Glutamatergic neuron (in vitro differentiated cells): ENCODE data around the gene SYNGR4. TPM values are rescaled to one million over a fixed set of nuclear protein-coding genes. Genes with fewer than 3 reads are reported as not detected.

Experiments used
- DNase-seq: peaks from one replicate; pipeline ENCODE4 v3.0.0; 2022
- H3K27ac Mint-ChIP-seq: one replicate; pipeline ENCODE4 v1.8.0; 2020; ENCODE audit warnings: mild to moderate bottlenecking, mixed read lengths, inconsistent platforms; ENCODE audit not compliant: unreplicated experiment
- H3K27me3 Mint-ChIP-seq: one replicate; pipeline ENCODE4 v1.8.0; 2020; ENCODE audit warnings: mild to moderate bottlenecking, moderate library complexity, mixed read lengths, inconsistent platforms; ENCODE audit not compliant: unreplicated experiment
- H3K36me3 Mint-ChIP-seq: one replicate; pipeline ENCODE4 v1.8.0; 2020; ENCODE audit warnings: mild to moderate bottlenecking, mixed read lengths, inconsistent platforms; ENCODE audit not compliant: unreplicated experiment
- H3K4me1 Mint-ChIP-seq: one replicate; pipeline ENCODE4 v1.8.0; 2020; ENCODE audit warnings: mild to moderate bottlenecking, low read depth, mixed read lengths, inconsistent platforms; ENCODE audit not compliant: unreplicated experiment
- H3K4me3 Mint-ChIP-seq: one replicate; pipeline ENCODE4 v1.8.0; 2020; ENCODE audit warnings: mild to moderate bottlenecking, mixed read lengths, inconsistent platforms; ENCODE audit not compliant: unreplicated experiment
- H3K9me3 Mint-ChIP-seq: one replicate; pipeline ENCODE4 v1.8.0; 2020; ENCODE audit warnings: mild to moderate bottlenecking, moderate library complexity, mixed read lengths, inconsistent platforms; ENCODE audit not compliant: unreplicated experiment
- total RNA-seq: library from RNA; stranded (reverse); fragmentation: NEBNext Ultra II Directional; extraction: Animal tissue kit (Norgen Biotek cat#: 25700); gene quantifications from one replicate; pipeline ENCODE4 v1.2.1, GENCODE V29; 2021; ENCODE audit not compliant: unreplicated experiment
- TF ChIP-seq, protein P1 (sequence below): fragments of 200-600 bp; sonication (generic); IDR thresholded peaks from one replicate; pipeline ENCODE4 v1.5.0; 2021; ENCODE audit not compliant: partially characterized antibody, unreplicated experiment

SYNGR4 gene
- total RNA-seq, 1 donor from 2014 or later = not detected

DNA sequence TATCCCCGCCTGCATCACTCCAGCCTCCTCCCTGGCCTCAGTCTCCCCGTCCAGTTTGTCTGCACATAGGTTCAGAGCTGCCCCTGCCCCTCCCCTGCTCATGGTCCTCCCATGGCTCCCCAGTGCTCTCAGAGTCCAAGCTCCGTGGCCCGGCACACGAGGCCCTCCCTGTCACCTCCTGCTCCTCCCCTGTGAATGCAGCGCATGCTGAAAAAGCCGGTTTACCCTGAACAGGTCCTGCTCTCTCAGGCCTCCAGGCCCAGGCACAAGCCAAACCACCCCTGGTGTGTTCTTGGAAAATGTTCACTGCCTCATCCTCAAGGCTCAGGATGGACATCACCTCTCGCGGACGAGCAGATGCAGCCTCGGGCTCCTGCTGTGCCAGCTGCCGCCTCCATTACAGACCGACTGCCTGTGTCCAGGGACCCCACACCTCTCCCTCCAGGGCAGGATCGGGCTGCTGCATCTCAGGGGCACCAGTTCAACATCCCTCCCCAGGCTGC, 25.9 kb upstream of the SYNGR4 start:
- H3K9me3 Mint-ChIP-seq = peaks cover 8% of the 10 kb centered on the region
- peak overlapping the region; percentile 48 for H3K27ac Mint-ChIP-seq
- TF ChIP-seq, protein P1, sequence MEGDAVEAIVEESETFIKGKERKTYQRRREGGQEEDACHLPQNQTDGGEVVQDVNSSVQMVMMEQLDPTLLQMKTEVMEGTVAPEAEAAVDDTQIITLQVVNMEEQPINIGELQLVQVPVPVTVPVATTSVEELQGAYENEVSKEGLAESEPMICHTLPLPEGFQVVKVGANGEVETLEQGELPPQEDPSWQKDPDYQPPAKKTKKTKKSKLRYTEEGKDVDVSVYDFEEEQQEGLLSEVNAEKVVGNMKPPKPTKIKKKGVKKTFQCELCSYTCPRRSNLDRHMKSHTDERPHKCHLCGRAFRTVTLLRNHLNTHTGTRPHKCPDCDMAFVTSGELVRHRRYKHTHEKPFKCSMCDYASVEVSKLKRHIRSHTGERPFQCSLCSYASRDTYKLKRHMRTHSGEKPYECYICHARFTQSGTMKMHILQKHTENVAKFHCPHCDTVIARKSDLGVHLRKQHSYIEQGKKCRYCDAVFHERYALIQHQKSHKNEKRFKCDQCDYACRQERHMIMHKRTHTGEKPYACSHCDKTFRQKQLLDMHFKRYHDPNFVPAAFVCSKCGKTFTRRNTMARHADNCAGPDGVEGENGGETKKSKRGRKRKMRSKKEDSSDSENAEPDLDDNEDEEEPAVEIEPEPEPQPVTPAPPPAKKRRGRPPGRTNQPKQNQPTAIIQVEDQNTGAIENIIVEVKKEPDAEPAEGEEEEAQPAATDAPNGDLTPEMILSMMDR = no peak
- H3K27me3 Mint-ChIP-seq = peaks cover 2% of the 10 kb centered on the region
- no peak for DNase-seq
- peaks cover 11% of the 10 kb centered on the region for H3K4me1 Mint-ChIP-seq
- no peaks in the 10 kb centered on the region for H3K36me3 Mint-ChIP-seq
- H3K4me3 Mint-ChIP-seq = no peak overlapping the region

DNA sequence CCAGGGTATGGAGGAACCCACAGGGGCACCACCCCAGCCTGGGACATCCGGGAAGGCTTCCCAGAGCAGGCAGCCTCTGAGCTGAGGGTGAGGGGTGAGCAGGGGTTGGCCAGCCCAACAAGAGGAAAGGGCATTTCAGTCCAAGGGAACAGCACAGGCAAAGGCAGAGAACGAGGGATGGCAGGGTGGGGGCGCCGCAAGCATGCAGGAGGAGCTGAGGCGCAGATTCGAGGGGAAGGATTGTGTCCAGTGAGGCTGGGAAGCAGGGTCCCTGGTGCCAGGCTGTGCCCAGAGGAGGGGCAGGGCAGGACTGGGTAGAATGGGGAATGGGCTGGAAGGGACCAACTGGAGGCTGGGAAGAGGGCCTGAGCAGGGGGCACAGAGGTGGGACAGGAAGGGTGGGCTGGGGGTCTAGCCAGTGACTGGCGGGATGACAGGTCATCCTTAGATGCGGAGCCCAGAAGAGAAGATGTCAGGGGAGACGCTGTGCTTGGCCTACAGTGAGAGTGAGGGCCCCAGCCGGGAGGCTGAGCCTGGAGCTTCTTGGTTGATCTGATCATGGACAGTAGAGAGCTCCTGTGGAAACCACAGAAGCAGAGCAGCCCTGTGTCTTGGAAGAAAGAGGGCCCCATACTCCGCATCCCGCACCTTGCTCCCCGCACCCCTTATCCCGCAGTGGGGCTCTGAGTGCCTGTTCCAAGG, 25.2 kb upstream of the SYNGR4 start:
- no peak overlapping the region for H3K27ac Mint-ChIP-seq

DNA sequence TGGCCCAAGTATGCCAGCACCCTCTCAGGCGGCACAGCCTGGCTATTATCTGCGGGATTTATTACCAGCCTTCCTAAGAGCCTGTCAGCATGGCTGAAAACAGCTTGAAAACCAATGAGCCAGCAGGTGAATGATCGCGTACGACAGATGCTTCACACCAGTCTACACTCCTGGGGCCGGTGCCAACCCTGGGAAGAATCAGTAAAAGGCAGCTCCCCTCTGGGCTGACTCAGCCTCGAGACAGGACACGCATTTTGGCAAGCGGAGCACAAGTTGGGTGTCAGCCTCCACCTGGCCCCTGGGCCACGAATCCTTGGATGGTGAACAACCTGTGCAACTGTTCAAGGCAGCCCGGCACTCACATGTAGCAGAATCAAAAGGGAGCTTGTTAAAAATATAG, 23.2 kb upstream of the SYNGR4 start:
- Mint-ChIP-seq H3K9me3 (peaks cover 3% of the 10 kb centered on the region), H3K36me3 (no peaks in the 10 kb centered on the region), H3K4me3 (no peak overlapping the region), H3K27me3 (peaks cover 2% of the 10 kb centered on the region), H3K4me1 (peaks cover 9% of the 10 kb centered on the region), H3K27ac (no peak overlapping the region)
- no peak for DNase-seq
- TF ChIP-seq, protein P1 = no peak

More for the DNA sequence above, 25.2 kb upstream of the SYNGR4 start:
- DNase-seq = no peak
- Mint-ChIP-seq H3K9me3 (peaks cover 8% of the 10 kb centered on the region), H3K36me3 (no peaks in the 10 kb centered on the region), H3K4me1 (peaks cover 9% of the 10 kb centered on the region), H3K4me3 (peak overlapping the region; percentile 30), H3K27me3 (peaks cover 2% of the 10 kb centered on the region)
- TF ChIP-seq, protein P1 = no peak

DNA sequence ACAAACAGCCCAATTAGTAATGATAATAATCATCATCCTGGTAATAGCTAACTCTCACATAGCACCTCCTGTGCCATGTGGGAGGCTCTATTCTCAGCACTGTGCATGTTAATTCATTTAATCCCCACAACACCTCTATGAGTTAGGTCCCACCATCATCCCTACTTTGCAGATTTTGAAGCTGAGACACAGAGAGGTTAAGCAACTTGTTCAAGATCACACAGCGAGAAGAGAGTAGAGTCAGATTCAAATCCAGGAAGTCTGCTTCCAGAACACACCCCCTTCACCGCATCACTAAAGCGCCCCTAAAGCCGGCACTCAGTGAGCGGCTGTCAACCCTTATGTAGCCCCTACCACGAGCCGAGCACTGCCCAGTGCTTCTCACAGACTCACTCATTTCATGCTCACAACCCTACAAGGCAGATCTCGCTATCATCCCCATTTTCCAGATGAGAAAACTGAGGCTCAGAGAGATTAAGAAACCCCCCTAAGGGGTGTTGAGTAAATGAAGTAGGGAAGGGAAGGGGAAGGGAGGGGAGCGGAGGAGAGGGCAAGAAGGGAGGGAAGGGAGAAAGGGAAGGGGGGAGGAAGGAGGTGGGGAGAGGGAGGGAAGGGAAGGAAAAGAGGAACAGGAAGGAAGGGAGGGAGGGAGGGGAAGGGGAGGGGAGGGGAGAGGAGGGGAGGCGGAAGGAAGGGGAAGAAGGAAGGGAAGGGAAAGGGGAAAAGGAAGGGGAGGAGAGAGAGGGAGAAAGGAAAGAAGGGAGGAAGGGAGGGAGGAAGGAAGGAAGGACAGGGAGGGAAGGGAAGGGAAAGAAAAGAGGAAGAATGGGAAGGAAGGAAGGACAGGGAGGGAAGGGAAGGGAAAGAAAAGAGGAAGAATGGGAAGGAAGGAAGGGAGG, 22.4 kb upstream of the SYNGR4 start:
- peaks cover 1% of the 10 kb centered on the region for H3K9me3 Mint-ChIP-seq
- TF ChIP-seq, protein P1 = no peak
- no peaks in the 10 kb centered on the region for H3K36me3 Mint-ChIP-seq
- peaks cover 2% of the 10 kb centered on the region for H3K27me3 Mint-ChIP-seq
- H3K4me3 Mint-ChIP-seq = no peak overlapping the region
- no peak for DNase-seq
- H3K4me1 Mint-ChIP-seq = peaks cover 9% of the 10 kb centered on the region
- no peak overlapping the region for H3K27ac Mint-ChIP-seq
